Adrenal gland (tissue), 12 donors: ENCODE results near the gene VSIG2. TPM values are rescaled to one million over a fixed set of nuclear protein-coding genes. Genes with fewer than 3 reads are reported as not detected.

Source experiments
- DNase-seq, 7 donors: peaks; one replicate each; pipeline ENCODE4 v3.0.0-alpha.2; 2019 to 2020
- H3K27ac ChIP-seq, 5 donors: fragments of 200-600 bp; sonication (generic) in 4 of 5; 1 replicate in 3 of 5; 2 replicates in 2 of 5; pipeline versions ENCODE4 v1.5.1 to v1.8.0; 2016 to 2020; ENCODE audit warnings: mild to moderate bottlenecking in 1 of 5
- H3K27me3 ChIP-seq: fragments of 200-600 bp; 2 replicates; pipeline ENCODE4 v1.8.0; 2021
- H3K36me3 ChIP-seq, 2 donors: fragments of 200-600 bp; replicated peaks in 1 of 2; 1 replicate in 1 of 2; 2 replicates in 1 of 2; pipeline versions ENCODE4 v1.5.1 to v1.8.0; 2018 to 2022
- H3K4me1 ChIP-seq, 2 donors: fragments of 200-600 bp; replicated peaks in 1 of 2; 1 replicate in 1 of 2; 2 replicates in 1 of 2; pipeline versions ENCODE4 v1.5.1 to v1.8.0; 2018 to 2021
- H3K4me3 ChIP-seq, 4 donors: fragments of 200-600 bp; sonication (generic) in 3 of 4; one replicate each; pipeline ENCODE4 v1.5.1; 2016 to 2018
- H3K9me3 ChIP-seq, 3 donors: fragments of 200-600 bp; sonication (generic) in 1 of 3; replicated peaks in 1 of 3; 1 replicate in 2 of 3; 2 replicates in 1 of 3; pipeline versions ENCODE4 v1.5.1 to v1.8.0; 2016 to 2021
- CTCF ChIP-seq, 6 experiments: fragments of 450-650 bp in 4 of 6; fragments of 200-600 bp in 2 of 6; sonication (generic) in 1 of 6; IDR thresholded peaks; 1 replicate in 5 of 6; 2 replicates in 1 of 6; pipeline versions ENCODE4 v1.5.1 to v1.8.0; 2016 to 2021; ENCODE audit warnings: antibody characterized with exemption in 6 of 6, mild to moderate bottlenecking in 2 of 6, moderate library complexity in 1 of 6
- POLR2A ChIP-seq, 2 donors: fragments of 450-650 bp; IDR thresholded peaks; one replicate each; pipeline ENCODE4 v1.6.1; 2017; ENCODE audit warnings: antibody characterized with exemption in 2 of 2, mild to moderate bottlenecking in 2 of 2, moderate library complexity in 1 of 2
- WGBS, 4 donors: extraction: QIAGEN DNeasy Blood & Tissue Kit in 2 of 4; methylation state at CpG; one replicate each; pipeline versions ENCODE4 v1.1.5 to v1.1.7; 2013 to 2017; 5-methylcytosine and 5-hydroxymethylcytosine counted together
- intact Hi-C, 2 donors: fragments of 100-400 bp; cut with DNase I; formaldehyde crosslinking; loops; one replicate each; pipeline versions ENCODE4 v1.14.1 to v1.15.0; 2022 to 2023
- polyA plus RNA-seq, 3 donors: library from polyadenylated mRNA; stranded (reverse); fragments of 200-250 nt in 2 of 3; fragments of 350-450 nt in 1 of 3; fragmentation: Illumina TruSeq in 1 of 3; extraction: RNeasy Lipid Tissue Mini Kit (QIAGEN cat#74804) in 1 of 3; gene quantifications; one replicate each; pipeline ENCODE4 v1.2.3, GENCODE V29; 2013 to 2014
- total RNA-seq, 9 donors: library from RNA; depleted of rRNA in 4 of 9; stranded (reverse); fragments of >200 nt in 4 of 9; fragments of 120-200 nt in 1 of 9; fragmentation: NEBNext Ultra II Directional in 1 of 9; extraction: Animal tissue kit (Norgen Biotek cat#: 25700) in 1 of 9; gene quantifications; one replicate each; pipeline versions ENCODE4 v1.1.0 to v1.2.4, GENCODE V29; 2013 to 2023
- donor health status: healthy with polysubstance abuse.
- donor health status: Bipolar disorder and iron deficiency.
- donor health status: DM: yes; HTN: yes; CAD: no.
- donor health status: DM: no; HTN: no; CAD: no.
- donor health status: DM: no; HTN: no; CAD: no.
- donor health status: DM: yes; HTN: yes; CAD: no.

VSIG2 gene
- total and polyA plus RNA-seq, 12 donors = 0.11 to 2.4 (median 0.48) TPM; not detected in 4

GRCh38 chr11:124758355-124759265 lies 6.6 kb upstream of the VSIG2 start:
- 8 to 12% (median 10%) methylated on average over 25 to 53 of the region's 53 CpGs for whole genome bisulfite sequencing, 4 donors
- intact Hi-C loops = no loop called here
- TF ChIP-seq POLR2A (IDR thresholded peaks at IDR 0.05) (no peak), CTCF (IDR thresholded peaks at IDR 0.05) (peak; percentile 53 to 71 (median 64))
- H3K27ac ChIP-seq = peak overlapping the region in 2 of 5 donors; percentile 12 to 55
- H3K4me1 ChIP-seq = peaks cover 6 to 43% of the 10 kb centered on the region in 2 donors
- peak; percentile 62 to 78 (median 73) for DNase-seq
- H3K9me3 ChIP-seq = no peaks in the 10 kb centered on the region
- H3K36me3 ChIP-seq = no peaks in the 10 kb centered on the region
- H3K4me3 ChIP-seq = peak overlapping the region in 1 of 4 donors; percentile 35
- peaks cover 43% of the 10 kb centered on the region for H3K27me3 ChIP-seq

GRCh38 chr11:124757320-124757719 lies 5.3 kb upstream of the VSIG2 start:
- H3K36me3 ChIP-seq = no peaks in the 10 kb centered on the region
- H3K27ac ChIP-seq = no peak overlapping the region
- intact Hi-C loops = no loop called here
- H3K27me3 ChIP-seq = peaks cover 40% of the 10 kb centered on the region
- no peaks in the 10 kb centered on the region for H3K9me3 ChIP-seq
- H3K4me3 ChIP-seq = no peak overlapping the region
- TF ChIP-seq POLR2A (IDR thresholded peaks at IDR 0.05) = no peak
- TF ChIP-seq CTCF (IDR thresholded peaks at IDR 0.05) = no peak
- H3K4me1 ChIP-seq = peaks cover 0 to 31% of the 10 kb centered on the region in 2 donors
- 42 to 64% (median 49%) methylated on average over 3 of the region's 3 CpGs for WGBS, 4 donors
- DNase-seq = no peak

GRCh38 chr11:124756753-124757227 lies 4.7 kb upstream of the VSIG2 start:
- intact Hi-C loops = no loop called here
- Histone ChIP-seq H3K4me3 (no peak overlapping the region), H3K27me3 (peaks cover 37% of the 10 kb centered on the region), H3K27ac (no peak overlapping the region), H3K36me3 (no peaks in the 10 kb centered on the region), H3K9me3 (no peaks in the 10 kb centered on the region), H3K4me1 (peaks cover 0 to 25% of the 10 kb centered on the region in 2 donors)
- no peak for DNase-seq
- TF ChIP-seq POLR2A (IDR thresholded peaks at IDR 0.05) = no peak
- WGBS, 4 donors = 31 to 40% (median 35%) methylated on average over 6 of the region's 6 CpGs

GRCh38 chr11:124756033-124756752 lies 4.1 kb upstream of the VSIG2 start:
- peaks cover 0 to 25% of the 10 kb centered on the region in 2 donors for H3K4me1 ChIP-seq
- no peak overlapping the region for H3K27ac ChIP-seq
- H3K9me3 ChIP-seq = no peaks in the 10 kb centered on the region
- DNase-seq = no peak
- TF ChIP-seq CTCF (IDR thresholded peaks at IDR 0.05) (no peak), POLR2A (IDR thresholded peaks at IDR 0.05) (no peak)
- WGBS, 4 donors = 25 to 35% (median 28%) methylated on average over 6 to 9 of the region's 9 CpGs
- intact Hi-C loops = no loop called here
- H3K36me3 ChIP-seq = no peaks in the 10 kb centered on the region
- H3K4me3 ChIP-seq = no peak overlapping the region
- peaks cover 37% of the 10 kb centered on the region for H3K27me3 ChIP-seq
